LNCaP clone FGC (cell line): ENCODE results near the gene COL10A1.

Source experiments
- DNase-seq: peaks from one replicate; pipeline ENCODE4 v3.0.0-alpha.2; 2011; ENCODE audit warnings: low read depth
- H3K4me3 ChIP-seq: 2 replicates; pipeline ENCODE4 v1.5.1; 2011; ENCODE audit warnings: mild to moderate bottlenecking, low read depth, low read length, control low read depth
- TF ChIP-seq, protein P1 (sequence below): IDR thresholded peaks from 2 replicates; pipeline ENCODE4 v1.5.1; 2012; ENCODE audit warnings: mild to moderate bottlenecking; ENCODE audit not compliant: control insufficient read depth, insufficient read depth; ENCODE audit errors: extremely low read depth

The COL10A1 gene

DNA sequence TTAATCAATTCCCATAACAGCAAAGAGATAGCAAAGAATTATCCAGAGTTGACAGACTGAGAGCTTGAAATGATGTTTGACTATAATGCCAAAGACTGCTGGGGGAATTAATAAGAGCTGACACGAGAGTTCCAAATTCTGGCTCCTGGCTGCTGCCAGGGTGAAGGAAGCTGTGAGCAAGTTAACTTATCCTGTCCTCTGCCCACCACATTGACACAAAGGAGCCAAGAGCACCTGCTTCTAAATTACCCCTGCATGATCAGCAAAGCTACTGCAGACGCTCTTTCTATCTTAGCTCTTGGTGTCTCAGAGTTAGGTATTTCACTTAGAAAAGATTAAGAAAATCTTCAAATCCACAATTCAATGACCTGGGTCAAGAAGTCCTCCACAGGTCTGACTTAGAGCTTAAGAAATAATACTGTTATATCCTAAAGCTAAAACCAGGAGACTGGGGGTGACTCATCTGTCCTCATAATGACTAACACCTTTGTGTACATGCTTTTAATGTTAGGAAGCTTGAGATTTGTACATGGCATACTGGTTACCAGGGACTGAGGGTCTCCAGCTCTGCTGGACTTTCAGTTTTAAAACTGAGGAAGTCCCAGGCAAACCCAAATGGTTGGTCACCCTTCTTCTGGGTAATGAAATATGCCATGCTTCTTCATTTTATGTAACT lies 52.0 kb downstream of the COL10A1 start:
- H3K4me3 ChIP-seq: no peak overlapping the region
- TF ChIP-seq, protein P1, sequence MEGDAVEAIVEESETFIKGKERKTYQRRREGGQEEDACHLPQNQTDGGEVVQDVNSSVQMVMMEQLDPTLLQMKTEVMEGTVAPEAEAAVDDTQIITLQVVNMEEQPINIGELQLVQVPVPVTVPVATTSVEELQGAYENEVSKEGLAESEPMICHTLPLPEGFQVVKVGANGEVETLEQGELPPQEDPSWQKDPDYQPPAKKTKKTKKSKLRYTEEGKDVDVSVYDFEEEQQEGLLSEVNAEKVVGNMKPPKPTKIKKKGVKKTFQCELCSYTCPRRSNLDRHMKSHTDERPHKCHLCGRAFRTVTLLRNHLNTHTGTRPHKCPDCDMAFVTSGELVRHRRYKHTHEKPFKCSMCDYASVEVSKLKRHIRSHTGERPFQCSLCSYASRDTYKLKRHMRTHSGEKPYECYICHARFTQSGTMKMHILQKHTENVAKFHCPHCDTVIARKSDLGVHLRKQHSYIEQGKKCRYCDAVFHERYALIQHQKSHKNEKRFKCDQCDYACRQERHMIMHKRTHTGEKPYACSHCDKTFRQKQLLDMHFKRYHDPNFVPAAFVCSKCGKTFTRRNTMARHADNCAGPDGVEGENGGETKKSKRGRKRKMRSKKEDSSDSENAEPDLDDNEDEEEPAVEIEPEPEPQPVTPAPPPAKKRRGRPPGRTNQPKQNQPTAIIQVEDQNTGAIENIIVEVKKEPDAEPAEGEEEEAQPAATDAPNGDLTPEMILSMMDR: no peak
- DNase-seq: no peak

DNA sequence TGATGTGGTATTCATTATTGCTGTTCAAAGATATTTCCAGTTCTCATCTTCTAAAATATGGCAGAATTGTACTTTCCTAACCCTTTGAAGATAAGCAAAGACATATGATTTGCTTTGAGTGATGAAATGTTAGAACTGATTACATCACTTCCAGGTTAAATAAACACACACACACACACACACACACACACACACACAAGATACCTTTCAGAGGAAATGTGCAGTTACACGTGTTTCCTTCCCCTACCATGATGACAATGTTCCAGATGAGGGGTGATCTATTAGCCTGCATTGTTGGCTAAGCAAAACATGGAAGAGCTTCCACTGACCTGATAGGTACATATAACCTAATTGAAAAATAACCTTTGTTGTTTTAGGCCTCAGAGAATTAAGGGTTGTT lies 53.6 kb downstream of the COL10A1 start:
- TF ChIP-seq, protein P1: no peak
- DNase-seq: no peak
- no peak overlapping the region for H3K4me3 ChIP-seq

DNA sequence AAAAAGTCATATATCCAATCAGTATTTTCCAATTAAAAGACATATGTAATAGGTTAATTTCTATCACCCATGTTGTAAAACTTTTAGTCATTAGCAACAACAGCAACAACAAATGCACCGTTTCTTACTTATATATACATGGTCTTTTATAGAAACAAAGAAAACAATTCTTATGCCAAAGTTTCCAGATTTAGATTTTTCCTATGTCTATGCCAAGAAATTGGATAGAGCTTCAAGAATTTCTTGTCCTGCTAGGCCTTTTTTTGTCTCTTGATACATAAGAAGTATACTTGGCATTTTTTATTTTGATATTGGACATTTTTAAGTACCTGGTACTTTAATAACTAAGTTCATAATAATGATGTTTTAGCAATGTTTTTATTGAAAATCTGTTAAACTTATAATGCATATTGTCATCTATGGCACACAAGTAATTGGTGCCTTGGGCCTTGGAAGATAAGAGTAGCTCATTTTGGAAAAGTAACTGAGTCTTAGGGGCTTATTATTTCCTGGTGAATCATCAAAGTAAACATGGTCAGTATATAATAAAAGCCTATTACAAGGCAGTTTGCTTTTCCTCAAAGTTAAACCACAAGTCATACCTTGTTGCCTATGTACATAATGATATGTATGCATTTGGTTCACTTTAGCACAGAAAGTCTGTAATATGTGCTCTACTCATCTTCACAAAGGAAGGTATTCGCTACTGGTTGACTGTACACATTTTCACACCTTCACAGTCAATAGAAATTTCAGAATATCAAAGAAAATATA lies 55.1 kb downstream of the COL10A1 start:
- DNase-seq: peak; percentile 25
- TF ChIP-seq, protein P1: no peak

DNA sequence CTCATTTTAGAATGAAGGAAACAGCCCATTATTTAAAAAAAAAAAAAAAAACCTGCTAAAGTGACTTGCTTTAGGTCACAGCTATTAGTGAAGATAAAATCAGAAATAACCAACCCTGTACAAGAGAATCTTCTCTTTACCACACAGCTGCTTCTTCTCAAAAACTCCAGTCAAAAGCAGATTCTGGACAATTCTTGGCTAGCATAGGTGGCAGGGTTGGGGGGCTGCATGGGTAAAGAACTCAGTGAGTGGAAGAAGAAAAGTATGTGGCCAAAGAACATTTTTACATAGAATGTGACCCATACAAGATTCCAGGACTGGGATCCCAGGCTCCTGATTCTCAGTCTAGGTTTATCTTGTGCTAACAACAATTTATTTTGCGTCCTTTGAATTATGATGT lies 55.8 kb downstream of the COL10A1 start:
- H3K4me3 ChIP-seq: no peak overlapping the region
- TF ChIP-seq, protein P1: no peak
- DNase-seq: no peak

More for the DNA sequence above, 55.1 kb downstream of the COL10A1 start:
- H3K4me3 ChIP-seq: no peak overlapping the region
